Prostate gland (tissue), 2 donors: Measurements from ENCODE around the gene MAMDC2. TPM values are rescaled to one million over a fixed set of nuclear protein-coding genes. Genes with fewer than 3 reads are reported as not detected.

ENCODE experiments used
- DNase-seq: peaks from one replicate; pipeline ENCODE4 v3.0.0-alpha.2; 2019; ENCODE audit warnings: low spot score
- H3K27ac ChIP-seq, 2 donors: fragments of 200-600 bp; sonication (generic); 2 replicates each; pipeline ENCODE4 v1.5.1; 2017 to 2019
- H3K27me3 ChIP-seq: fragments of 200-600 bp; sonication (generic); replicated peaks from 2 replicates; pipeline ENCODE4 v1.5.1; 2019; ENCODE audit not compliant: insufficient read depth
- H3K36me3 ChIP-seq, 2 donors: fragments of 200-600 bp; sonication (generic); 1 replicate in 1 of 2; 2 replicates in 1 of 2; pipeline versions ENCODE4 v1.5.1 to v1.8.1; 2017 to 2019
- H3K4me1 ChIP-seq: fragments of 200-600 bp; sonication (generic); replicated peaks from 2 replicates; pipeline ENCODE4 v1.5.1; 2019
- H3K4me3 ChIP-seq, 2 donors: fragments of 200-600 bp; sonication (generic); 2 replicates each; pipeline ENCODE4 v1.5.1; 2017 to 2019
- H3K9me3 ChIP-seq: fragments of 200-600 bp; sonication (generic); 2 replicates; pipeline ENCODE4 v1.5.1; 2017
- CTCF ChIP-seq, 4 experiments: fragments of 200-600 bp in 2 of 4; fragments of 450-650 bp in 2 of 4; sonication (generic) in 2 of 4; IDR thresholded peaks; 1 replicate in 3 of 4; 2 replicates in 1 of 4; pipeline ENCODE4 v1.5.1; 2016 to 2019; ENCODE audit warnings: antibody characterized with exemption in 4 of 4, mild to moderate bottlenecking in 2 of 4, moderate library complexity in 2 of 4
- POLR2A ChIP-seq: fragments of 450-650 bp; IDR thresholded peaks from one replicate; pipeline ENCODE4 v1.6.1; 2016; ENCODE audit warnings: antibody characterized with exemption, mild to moderate bottlenecking
- POLR2AphosphoS5 ChIP-seq: sonication (generic); formaldehyde crosslinking; IDR thresholded peaks from one replicate; pipeline ENCODE4 v1.6.1; 2017; ENCODE audit warnings: antibody characterized with exemption
- WGBS: methylation state at CpG from one replicate; pipeline ENCODE4 v1.1.5; 2018; 5-methylcytosine and 5-hydroxymethylcytosine counted together
- intact Hi-C: fragments of 100-400 bp; cut with DNase I; formaldehyde crosslinking; loops from one replicate; pipeline ENCODE4 v1.14.2; 2022
- total RNA-seq, 2 donors: library from RNA; depleted of rRNA; stranded (reverse); fragments of >200 nt; gene quantifications; one replicate each; pipeline ENCODE4 v1.1.0, GENCODE V29; 2016

The MAMDC2 gene
- total RNA-seq, 2 donors from 2014 or later = 4.2 to 33.8 TPM

- H3K36me3 ChIP-seq = no peaks in the 10 kb centered on the region
- peak overlapping the region; percentile 91 to 98 for H3K27ac ChIP-seq
- H3K27me3 ChIP-seq = no peaks in the 10 kb centered on the region
- TF ChIP-seq POLR2A (no peak), CTCF (IDR thresholded peaks at IDR 0.05) (no peak), POLR2AphosphoS5 (no peak)
- 31% methylated on average over 3 of the region's 3 CpGs for WGBS
- intact Hi-C loops = loop anchor here (5.0 to 10.0 kb wide), 3 partner anchors 157 to 345 kb away; partner anchors contain the start of gene KLF9
- H3K4me1 ChIP-seq = peaks cover 17% of the 10 kb centered on the region
- no peak for DNase-seq
- peak overlapping the region in 1 of 2 donors; percentile 89 for H3K4me3 ChIP-seq
- H3K9me3 ChIP-seq = no peaks in the 10 kb centered on the region
These were observed 213.9 kb downstream of the MAMDC2 start for GRCh38 chr9:70257502-70257901.

- H3K36me3 ChIP-seq = no peaks in the 10 kb centered on the region
- H3K4me1 ChIP-seq = peaks cover 17% of the 10 kb centered on the region
- DNase-seq = peak; percentile 78
- intact Hi-C loops = loop anchor here (5.0 to 10.0 kb wide), 3 partner anchors 157 to 344 kb away; partner anchors contain the start of gene KLF9
- peak overlapping the region; percentile 76 to 89 for H3K4me3 ChIP-seq
- no peaks in the 10 kb centered on the region for H3K27me3 ChIP-seq
- TF ChIP-seq CTCF (IDR thresholded peaks at IDR 0.05) = peak in 1 of 4 experiments; percentile 2
- TF ChIP-seq POLR2A = no peak
- TF ChIP-seq POLR2AphosphoS5 = no peak
- WGBS = 6% methylated on average over 27 of the region's 27 CpGs
- H3K27ac ChIP-seq = peak overlapping the region; percentile 91 to 98
- H3K9me3 ChIP-seq = no peaks in the 10 kb centered on the region
These were observed 214.5 kb downstream of the MAMDC2 start for GRCh38 chr9:70257991-70258691.

GRCh38 chr9:70258692-70259511 is 215.3 kb downstream of the MAMDC2 start, which contains the start of gene SMC5:
Gene SMC5, plus strand, starts transcription at chr9:70258978. Its CDS starts 101 bp downstream, at chr9:70259079.
- DNase-seq = peak; percentile 90
- intact Hi-C loops = loop anchor here (5.0 to 10.0 kb wide), 3 partner anchors 156 to 343 kb away; partner anchors contain the start of gene KLF9
- H3K4me1 ChIP-seq = peaks cover 17% of the 10 kb centered on the region
- whole genome bisulfite sequencing = 0% methylated on average over 54 of the region's 75 CpGs
- H3K36me3 ChIP-seq = no peaks in the 10 kb centered on the region
- H3K4me3 ChIP-seq = peak within 1 kb of the TSS; percentile 76 to 89
- no peak for TF ChIP-seq CTCF (IDR thresholded peaks at IDR 0.05)
- peak; percentile 98 for TF ChIP-seq POLR2A
- TF ChIP-seq POLR2AphosphoS5 = peak; percentile 84
- no peaks in the 10 kb centered on the region for H3K9me3 ChIP-seq
- no peaks in the 10 kb centered on the region for H3K27me3 ChIP-seq
- peak within 1 kb of the TSS; percentile 91 to 98 for H3K27ac ChIP-seq

- Histone ChIP-seq H3K4me3 (peak overlapping the region; percentile 76 to 89), H3K27me3 (no peaks in the 10 kb centered on the region), H3K27ac (peak overlapping the region; percentile 91 to 98), H3K36me3 (no peaks in the 10 kb centered on the region), H3K9me3 (no peaks in the 10 kb centered on the region), H3K4me1 (peaks cover 17% of the 10 kb centered on the region)
- WGBS = 1% methylated on average over 10 of the region's 10 CpGs
- intact Hi-C loops = loop anchor here (5.0 to 10.0 kb wide), 3 partner anchors 155 to 343 kb away; partner anchors contain the start of gene KLF9
- TF ChIP-seq CTCF (IDR thresholded peaks at IDR 0.05) = no peak
- no peak for TF ChIP-seq POLR2AphosphoS5
- TF ChIP-seq POLR2A = no peak
- DNase-seq = no peak
These were observed 215.8 kb downstream of the MAMDC2 start for GRCh38 chr9:70259512-70259802.
